ENCODE results near the gene MSLN. TPM values are rescaled to one million over a fixed set of nuclear protein-coding genes. Genes with fewer than 3 reads are reported as not detected.

The MSLN gene
- total RNA-seq, 1 donor from 2014 or later: 4.5 TPM

- H3K27me3 ChIP-seq (ENCODE audit: control insufficient read depth, insufficient read depth, low read length): peaks cover 4% of the 10 kb centered on the region
- TF ChIP-seq, protein P1, sequence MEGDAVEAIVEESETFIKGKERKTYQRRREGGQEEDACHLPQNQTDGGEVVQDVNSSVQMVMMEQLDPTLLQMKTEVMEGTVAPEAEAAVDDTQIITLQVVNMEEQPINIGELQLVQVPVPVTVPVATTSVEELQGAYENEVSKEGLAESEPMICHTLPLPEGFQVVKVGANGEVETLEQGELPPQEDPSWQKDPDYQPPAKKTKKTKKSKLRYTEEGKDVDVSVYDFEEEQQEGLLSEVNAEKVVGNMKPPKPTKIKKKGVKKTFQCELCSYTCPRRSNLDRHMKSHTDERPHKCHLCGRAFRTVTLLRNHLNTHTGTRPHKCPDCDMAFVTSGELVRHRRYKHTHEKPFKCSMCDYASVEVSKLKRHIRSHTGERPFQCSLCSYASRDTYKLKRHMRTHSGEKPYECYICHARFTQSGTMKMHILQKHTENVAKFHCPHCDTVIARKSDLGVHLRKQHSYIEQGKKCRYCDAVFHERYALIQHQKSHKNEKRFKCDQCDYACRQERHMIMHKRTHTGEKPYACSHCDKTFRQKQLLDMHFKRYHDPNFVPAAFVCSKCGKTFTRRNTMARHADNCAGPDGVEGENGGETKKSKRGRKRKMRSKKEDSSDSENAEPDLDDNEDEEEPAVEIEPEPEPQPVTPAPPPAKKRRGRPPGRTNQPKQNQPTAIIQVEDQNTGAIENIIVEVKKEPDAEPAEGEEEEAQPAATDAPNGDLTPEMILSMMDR (IDR thresholded peaks at IDR 0.05; ENCODE audit: insufficient read depth, low read length, severe bottlenecking): no peak
Measured at GRCh38 chr16:778909-779527, 18.5 kb downstream of the MSLN start.

GRCh38 chr16:779561-779960 is 19.0 kb downstream of the MSLN start:
- Histone ChIP-seq H3K4me3 (ENCODE audit: low read depth, low read length) (no peak overlapping the region), H3K27me3 (ENCODE audit: control insufficient read depth, insufficient read depth, low read length) (peaks cover 4% of the 10 kb centered on the region), H3K36me3 (ENCODE audit: control insufficient read depth, insufficient read depth, low read length) (no peaks in the 10 kb centered on the region)
- DNase-seq (ENCODE audit: low read depth) (no peak), FAIRE-seq (no peak)
- TF ChIP-seq, protein P1 (IDR thresholded peaks at IDR 0.05; ENCODE audit: insufficient read depth, low read length, severe bottlenecking): no peak

More at GRCh38 chr16:778909-779527, 18.5 kb downstream of the MSLN start:
- FAIRE-seq (no peak), DNase-seq (ENCODE audit: low read depth) (no peak)
- Histone ChIP-seq H3K4me3 (ENCODE audit: low read depth, low read length) (no peak overlapping the region), H3K36me3 (ENCODE audit: control insufficient read depth, insufficient read depth, low read length) (no peaks in the 10 kb centered on the region)

- Histone ChIP-seq H3K27me3 (ENCODE audit: control insufficient read depth, insufficient read depth, low read length) (peaks cover 4% of the 10 kb centered on the region), H3K4me3 (ENCODE audit: low read depth, low read length) (no peak overlapping the region), H3K36me3 (ENCODE audit: control insufficient read depth, insufficient read depth, low read length) (no peaks in the 10 kb centered on the region)
- TF ChIP-seq, protein P1 (IDR thresholded peaks at IDR 0.05; ENCODE audit: insufficient read depth, low read length, severe bottlenecking): no peak
- no peak for DNase-seq (ENCODE audit: low read depth)
- peak; percentile 92 for FAIRE-seq
Measured at GRCh38 chr16:780296-780695, 19.8 kb downstream of the MSLN start.

DNA sequence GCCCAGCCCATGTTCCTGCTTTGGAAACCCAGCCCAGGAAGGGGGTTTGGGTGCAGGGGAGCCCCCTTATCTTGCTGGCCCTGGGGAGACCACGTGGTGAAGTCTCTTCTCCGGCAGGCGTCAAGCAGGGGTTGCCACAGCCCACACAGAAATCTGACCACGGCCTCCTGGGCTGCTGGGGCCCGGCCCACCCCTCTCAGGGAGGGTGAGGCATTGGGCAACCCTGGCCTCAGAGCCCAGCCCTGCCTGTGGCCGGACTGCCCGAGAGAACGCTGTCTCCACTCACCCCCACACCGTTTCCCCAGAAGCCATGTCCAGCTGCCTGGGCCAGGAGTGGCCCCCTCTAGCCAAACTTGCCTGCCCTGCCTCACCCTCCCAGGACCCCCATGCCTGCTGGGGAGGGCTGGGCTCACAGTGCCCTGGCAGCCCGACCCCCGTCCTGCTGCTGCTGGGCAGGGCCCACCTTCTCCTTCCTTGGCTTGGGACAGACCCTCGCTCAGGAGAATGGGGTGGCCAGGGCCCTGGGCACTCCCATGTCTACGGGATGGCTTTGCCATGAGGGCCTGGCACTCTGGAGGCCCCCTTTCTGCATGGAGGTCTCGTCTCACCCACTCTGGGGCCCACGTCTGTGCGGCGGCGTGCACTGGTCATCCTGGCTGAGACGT is 20.9 kb downstream of the MSLN start:
- no peak for FAIRE-seq
- no peak for DNase-seq (ENCODE audit: low read depth)
- TF ChIP-seq, protein P1 (IDR thresholded peaks at IDR 0.05; ENCODE audit: insufficient read depth, low read length, severe bottlenecking): no peak
- Histone ChIP-seq H3K36me3 (ENCODE audit: control insufficient read depth, insufficient read depth, low read length) (peaks cover 3% of the 10 kb centered on the region), H3K4me3 (ENCODE audit: low read depth, low read length) (no peak overlapping the region), H3K27me3 (ENCODE audit: control insufficient read depth, insufficient read depth, low read length) (peaks cover 4% of the 10 kb centered on the region)

DNA sequence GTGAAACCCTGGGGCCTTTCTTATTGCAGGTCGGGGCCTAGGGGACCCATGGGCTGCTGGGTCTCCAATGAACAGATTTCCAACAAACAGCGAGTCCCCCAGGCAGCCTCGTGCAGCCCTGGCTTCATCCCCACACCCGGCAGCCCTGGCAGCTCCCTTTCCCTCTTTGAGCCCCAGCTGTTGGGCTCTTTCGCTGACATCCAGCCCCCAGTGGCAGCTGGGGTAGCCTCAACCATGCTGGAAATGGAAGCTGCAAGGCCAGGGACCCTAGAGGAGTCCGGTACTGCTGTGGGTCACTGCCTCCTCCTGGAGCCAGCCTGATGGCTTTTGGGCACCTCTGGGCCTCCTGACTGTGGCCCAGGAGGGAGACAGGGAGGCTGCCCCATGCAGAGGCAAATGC is 21.7 kb downstream of the MSLN start:
- DNase-seq (ENCODE audit: low read depth) (no peak), FAIRE-seq (no peak)
- H3K27me3 ChIP-seq (ENCODE audit: control insufficient read depth, insufficient read depth, low read length): peaks cover 4% of the 10 kb centered on the region
- TF ChIP-seq, protein P1 (IDR thresholded peaks at IDR 0.05; ENCODE audit: insufficient read depth, low read length, severe bottlenecking): no peak
- no peak overlapping the region for H3K4me3 ChIP-seq (ENCODE audit: low read depth, low read length)
- peaks cover 6% of the 10 kb centered on the region for H3K36me3 ChIP-seq (ENCODE audit: control insufficient read depth, insufficient read depth, low read length)
